GM21360 (cell line): ENCODE measurements around the gene NMT2.
"Not testable (repeated sequence)": the region's sequence is repeated elsewhere in the genome, so short reads cannot be mapped to it uniquely, and the experiment has no call there.

Source experiments
- ATAC-seq: cut with Tn5 transposase; IDR thresholded peaks from one replicate; pipeline ENCODE4 v1.9.1; 2021; ENCODE audit warnings: mild to moderate bottlenecking, moderate library complexity; ENCODE audit not compliant: unreplicated experiment

Gene NMT2

GRCh38 chr10:15168291-15168785 is at the start of gene NMT2:
NMT2 (minus strand) TSS chr10:15168693; CDS start chr10:15168612, 81 bp downstream.
- ATAC-seq, result peak; percentile 86

DNA sequence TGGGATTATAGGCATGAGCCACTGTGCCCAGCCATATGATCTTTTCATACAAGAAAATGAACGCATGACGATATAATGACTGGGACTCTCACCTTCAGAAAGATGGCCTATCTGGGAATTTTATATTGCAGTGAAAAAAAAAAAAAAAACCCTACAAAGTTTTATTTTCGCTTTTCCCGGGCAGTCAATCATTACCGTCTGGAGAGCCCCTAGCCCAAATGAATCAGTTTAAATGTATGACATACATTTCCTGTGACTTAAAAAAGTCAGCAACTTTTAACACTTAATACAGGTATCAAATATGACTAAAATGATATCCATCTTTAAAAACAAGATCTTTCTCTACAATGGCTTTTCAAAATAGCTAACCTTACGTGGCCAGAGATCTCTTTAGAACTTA is 48.2 kb upstream of the NMT2 start:
- no peak for ATAC-seq

GRCh38 chr10:15214237-15214636 is 45.7 kb upstream of the NMT2 start:
- no peak for ATAC-seq

DNA sequence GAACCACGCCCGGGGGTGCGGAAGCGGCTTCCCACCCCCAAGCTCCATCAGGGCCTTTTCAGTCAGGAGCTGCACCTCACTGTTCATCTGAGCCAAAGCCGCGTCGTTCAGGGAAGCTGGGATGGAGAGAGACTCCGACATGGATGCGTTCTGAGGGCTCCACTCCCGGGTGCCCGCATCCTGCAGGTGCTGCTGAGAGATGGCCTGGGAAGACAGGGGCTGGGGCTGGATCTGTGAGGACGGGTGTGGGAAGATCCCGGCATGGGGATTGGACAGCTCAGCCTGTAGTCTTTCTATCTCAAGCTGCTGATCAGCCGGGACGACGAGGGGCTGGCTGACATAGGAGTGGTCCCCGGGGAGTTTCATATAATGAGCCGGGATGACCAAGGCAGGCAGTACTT is 45.0 kb upstream of the NMT2 start:
- no peak for ATAC-seq

DNA sequence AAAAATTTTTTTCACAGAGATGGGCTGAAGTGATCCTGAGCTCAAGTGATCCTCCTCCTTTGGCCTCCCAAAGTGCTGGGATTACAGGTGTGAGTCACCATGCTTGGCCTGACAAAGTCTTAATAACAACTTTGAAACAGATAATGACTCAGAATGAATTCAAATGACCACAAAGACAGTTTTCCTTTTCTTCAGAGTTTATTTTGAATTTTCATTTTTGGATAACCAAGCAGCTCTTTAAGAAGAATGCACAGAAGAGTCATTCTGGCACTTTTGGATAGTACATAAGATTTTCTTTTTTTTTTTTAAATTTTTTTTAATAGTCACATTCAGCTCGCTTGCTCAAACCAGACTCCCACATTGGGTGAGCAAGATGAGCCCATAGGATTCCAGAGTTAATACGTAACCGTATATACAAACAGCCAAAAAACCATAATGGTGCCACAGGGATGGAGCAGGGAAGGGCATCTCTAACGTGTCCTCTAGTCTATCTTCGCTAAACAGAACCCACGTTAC is 43.0 kb upstream of the NMT2 start:
- ATAC-seq, result no peak

DNA sequence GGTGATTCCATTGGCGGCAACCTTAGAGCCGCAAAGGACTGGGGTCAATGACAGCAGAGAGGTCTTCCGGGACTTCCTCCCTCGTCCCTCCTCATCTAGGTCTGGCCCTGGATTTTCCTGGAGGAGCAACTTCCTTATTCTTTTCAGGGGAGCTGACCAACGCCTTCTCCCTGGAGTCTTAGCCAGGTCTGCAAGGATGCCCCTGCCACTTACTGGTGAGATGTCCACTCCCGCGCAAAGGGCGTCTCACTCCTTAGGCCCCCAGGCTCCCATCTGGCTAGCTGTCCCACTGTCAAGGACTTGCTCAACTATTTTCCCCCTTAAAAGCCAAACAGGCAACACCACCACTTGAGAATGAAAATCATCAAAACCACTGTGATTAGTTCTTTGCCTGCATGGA is 42.0 kb upstream of the NMT2 start:
- no peak for ATAC-seq

DNA sequence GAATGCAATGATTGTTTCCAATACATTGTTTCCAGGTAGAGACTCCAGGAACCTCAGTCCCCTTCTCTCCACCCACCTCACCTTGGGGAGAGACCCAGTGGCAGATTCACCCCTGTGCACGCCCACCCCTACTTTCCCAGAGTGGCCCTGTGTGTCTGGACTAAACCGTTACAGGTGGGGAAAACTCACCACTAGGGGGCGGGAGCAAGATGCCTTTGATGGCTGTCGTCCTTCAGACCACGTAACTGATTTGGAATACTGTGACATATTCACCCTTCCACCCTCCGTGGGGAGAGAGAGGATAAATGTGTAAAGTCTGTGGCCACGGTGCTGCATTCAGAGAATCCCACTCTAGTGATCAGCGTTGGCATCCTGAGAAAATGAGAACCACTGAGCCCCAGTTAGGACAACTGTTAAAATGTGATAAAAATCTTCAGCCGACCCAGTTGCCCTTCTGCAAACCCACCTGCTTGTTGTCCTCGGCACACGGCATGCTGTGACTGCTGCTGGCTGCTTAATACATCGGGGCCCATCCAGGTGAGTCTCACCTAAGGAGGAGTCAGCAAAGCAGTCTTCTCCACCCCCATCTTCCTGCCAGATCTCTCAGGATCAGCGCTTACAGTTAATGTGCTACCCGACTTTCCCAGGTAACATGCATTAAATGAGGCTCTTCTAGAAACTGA is 41.5 kb upstream of the NMT2 start:
- ATAC-seq, result peak; percentile 75

GRCh38 chr10:15208221-15208620 is 39.7 kb upstream of the NMT2 start:
- no peak for ATAC-seq

- not testable (repeated sequence) for ATAC-seq
Measured at GRCh38 chr10:15207410-15207809, 38.9 kb upstream of the NMT2 start.

DNA sequence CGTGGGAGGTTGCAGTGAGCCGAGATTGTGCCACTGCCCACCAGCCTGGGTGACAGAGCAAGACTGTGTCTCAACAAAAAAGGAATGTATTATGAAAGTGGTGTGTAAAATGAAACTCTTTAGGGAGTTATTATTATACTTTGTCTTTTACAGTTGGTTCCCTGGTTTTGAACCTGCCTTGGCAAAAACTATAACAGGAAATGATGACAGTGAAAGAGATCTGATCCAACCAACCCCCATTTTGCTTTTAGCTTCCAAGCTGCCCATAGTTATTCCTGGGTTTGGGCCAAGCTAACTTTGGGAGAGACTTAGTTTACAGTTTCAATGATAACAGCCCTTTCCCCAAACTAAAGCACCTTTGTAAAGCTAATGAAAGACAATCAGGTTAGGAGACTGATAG is 34.1 kb upstream of the NMT2 start:
- ATAC-seq, result no peak

GRCh38 chr10:15202301-15202621 is 33.8 kb upstream of the NMT2 start:
- ATAC-seq, result not testable (repeated sequence)

DNA sequence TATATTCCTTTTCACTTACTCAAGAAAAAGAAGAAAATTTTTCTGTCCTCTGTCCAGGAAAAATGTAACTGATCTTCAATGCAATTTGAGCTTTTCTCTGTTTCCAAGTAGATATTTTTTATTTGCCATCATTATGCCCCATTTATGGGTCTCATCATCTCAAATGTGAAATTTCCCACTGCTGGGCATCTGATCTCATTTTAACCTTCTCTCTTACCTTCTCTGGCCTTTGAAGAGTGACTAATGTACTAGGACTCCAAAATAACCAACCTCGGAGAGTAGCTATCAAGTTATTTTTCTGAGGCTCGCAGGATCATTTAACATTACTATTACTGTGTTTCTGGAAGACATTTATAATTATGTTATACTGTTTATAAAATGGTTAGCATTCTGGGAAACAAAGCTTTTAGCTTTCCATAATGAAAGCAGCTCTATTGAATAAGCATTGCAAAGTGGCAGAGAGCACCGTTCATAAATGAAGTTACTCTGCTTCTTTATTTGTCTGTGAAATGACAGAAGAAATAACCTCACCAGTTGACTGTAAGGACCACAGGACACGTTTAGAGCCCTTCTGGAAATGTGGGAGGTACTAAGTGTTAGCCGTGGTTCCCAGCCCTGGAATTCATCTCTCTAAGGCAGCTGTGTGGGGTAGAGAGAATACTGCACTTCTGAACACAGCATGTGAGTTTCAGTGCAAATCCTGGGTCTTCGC is 33.3 kb upstream of the NMT2 start:
- ATAC-seq, result no peak

DNA sequence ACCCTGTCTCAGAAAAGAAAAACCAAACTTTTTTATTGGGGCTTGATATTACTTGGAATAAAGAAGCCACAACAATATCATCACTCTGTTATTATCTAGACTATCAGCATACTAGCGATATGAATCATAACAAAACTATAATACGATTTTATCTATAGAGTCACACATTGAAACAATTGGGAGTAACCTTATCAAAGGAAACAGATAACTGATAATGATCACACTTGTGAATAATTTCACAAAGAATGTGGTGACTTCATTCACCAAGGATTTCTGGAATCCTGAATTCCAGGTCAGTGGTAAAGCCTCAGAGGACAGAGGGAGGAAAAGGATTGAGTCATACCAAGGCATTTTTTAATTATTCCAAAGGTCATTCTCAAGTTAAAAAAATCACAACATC is 32.1 kb upstream of the NMT2 start:
- no peak for ATAC-seq

- ATAC-seq, result no peak
Measured at GRCh38 chr10:15197911-15198310, 29.4 kb upstream of the NMT2 start.

GRCh38 chr10:15197276-15197675 is 28.8 kb upstream of the NMT2 start:
- ATAC-seq, result no peak

GRCh38 chr10:15196021-15196834 is 27.7 kb upstream of the NMT2 start:
- no peak for ATAC-seq

DNA sequence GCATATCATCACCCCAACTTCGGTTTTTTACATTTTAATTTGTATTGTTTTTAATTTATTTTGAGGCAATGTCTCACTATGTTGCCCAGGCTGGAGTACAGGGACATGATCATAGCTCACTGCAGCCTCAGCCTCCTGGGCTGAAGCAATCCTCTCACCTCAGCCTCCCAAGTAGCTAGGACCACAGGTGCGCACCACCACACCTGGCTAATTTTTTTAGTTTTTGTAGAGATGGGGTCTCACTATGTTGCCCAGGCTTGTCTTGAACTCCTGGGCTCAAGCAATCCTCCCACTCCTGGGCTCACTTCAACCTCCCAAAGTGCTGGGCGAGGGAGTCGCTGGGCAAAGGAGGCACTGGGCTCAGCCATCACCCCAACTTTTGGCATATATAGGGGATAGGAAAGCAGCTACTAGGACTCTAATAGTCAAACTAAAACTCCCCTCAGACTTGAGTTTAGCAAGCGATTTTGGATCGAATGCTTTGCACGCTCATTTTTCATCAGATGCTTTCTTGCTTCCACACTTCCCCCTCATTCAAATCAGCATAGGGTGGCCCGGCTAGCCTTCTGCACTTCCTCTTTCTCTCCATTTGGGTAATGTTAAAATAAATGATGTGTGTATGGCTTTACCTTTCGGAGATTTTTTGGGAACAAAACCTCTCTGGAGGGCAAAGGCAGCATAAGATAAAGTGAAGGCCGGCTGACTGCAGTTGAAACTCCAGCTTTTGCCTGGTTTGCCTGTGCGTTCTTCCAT is 20.8 kb upstream of the NMT2 start:
- no peak for ATAC-seq

- ATAC-seq, result no peak
Measured at GRCh38 chr10:15188603-15189002, 20.1 kb upstream of the NMT2 start.

DNA sequence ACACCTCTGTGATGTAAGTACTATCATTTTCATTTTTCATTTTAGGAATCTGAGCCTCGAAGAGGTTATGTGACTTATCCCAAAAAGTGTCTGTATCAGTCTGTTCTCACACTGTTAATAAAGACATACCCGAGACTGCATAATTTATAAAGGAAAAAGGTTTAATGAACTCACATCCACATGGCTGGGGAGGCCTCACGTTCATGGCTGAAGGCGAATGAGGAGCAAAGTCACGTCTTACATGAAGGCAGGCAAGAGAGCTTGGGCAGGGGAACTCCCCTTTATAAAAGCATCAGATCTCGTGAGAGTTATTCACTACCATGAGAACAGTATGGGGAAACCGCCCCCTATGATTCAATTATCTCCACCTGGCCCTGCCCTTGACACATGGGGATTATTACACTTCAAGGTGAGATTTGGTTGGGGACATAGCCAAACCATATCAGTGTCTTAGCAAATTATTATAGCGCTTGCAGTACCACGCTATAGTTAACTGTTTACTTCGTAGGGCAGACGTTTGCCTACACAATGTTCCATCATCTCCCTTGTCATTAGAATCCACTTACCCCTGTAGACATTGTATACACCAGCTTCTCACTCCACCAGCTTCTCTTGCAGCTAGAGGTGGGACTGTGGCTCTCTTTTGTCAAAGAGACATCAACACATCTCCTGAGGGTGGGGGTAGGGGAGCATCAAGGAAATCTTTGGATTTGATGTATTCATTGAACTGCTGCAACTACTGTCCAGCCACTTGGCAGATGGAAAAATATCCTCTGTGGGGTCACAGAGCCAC is 15.4 kb upstream of the NMT2 start:
- no peak for ATAC-seq
